Right lobe of liver (tissue), 4 donors: ENCODE results near the gene ADAMTS4.

Experiments used
- POLR2A ChIP-seq: fragments of 450-650 bp; IDR thresholded peaks from one replicate; pipeline ENCODE4 v1.6.1; 2017; ENCODE audit warnings: antibody characterized with exemption, mild to moderate bottlenecking
- TF ChIP-seq, protein P1 (sequence below), 4 donors: fragments of 200-600 bp in 3 of 4; fragments of 450-650 bp in 1 of 4; IDR thresholded peaks; one replicate each; pipeline versions ENCODE4 v1.5.1 to v1.8.0; 2016 to 2022; ENCODE audit warnings: antibody characterized with exemption in 4 of 4, mild to moderate bottlenecking in 2 of 4
- donor health status: DM: no; HTN: no; CAD: no.
- donor health status: DM: no; HTN: no; CAD: no.
- donor health status: DM: no; HTN: yes; CAD: no.

DNA sequence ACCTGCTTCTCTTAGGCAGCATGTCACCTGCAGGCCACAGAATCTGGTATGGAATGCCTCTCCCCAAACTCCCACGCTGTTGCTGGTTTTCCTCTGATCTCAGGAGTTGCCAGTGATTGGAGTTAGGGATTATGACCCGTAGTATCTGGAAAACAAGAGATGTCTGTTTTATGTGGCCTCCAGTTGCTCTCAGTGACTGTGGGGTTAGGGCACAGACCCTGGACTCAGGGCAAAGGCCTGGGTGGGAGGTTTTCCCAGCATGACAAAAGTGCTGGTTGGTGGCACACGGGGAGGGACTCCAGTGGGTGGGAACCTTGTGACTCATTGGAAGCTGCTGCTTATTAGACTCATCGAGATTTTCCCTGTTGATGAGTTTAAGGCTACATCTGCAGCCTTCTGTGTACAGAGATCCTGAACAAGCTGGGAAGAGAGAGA, 39.2 kb upstream of the ADAMTS4 start, which contains the start of gene NR1I3:
- TF ChIP-seq, protein P1, sequence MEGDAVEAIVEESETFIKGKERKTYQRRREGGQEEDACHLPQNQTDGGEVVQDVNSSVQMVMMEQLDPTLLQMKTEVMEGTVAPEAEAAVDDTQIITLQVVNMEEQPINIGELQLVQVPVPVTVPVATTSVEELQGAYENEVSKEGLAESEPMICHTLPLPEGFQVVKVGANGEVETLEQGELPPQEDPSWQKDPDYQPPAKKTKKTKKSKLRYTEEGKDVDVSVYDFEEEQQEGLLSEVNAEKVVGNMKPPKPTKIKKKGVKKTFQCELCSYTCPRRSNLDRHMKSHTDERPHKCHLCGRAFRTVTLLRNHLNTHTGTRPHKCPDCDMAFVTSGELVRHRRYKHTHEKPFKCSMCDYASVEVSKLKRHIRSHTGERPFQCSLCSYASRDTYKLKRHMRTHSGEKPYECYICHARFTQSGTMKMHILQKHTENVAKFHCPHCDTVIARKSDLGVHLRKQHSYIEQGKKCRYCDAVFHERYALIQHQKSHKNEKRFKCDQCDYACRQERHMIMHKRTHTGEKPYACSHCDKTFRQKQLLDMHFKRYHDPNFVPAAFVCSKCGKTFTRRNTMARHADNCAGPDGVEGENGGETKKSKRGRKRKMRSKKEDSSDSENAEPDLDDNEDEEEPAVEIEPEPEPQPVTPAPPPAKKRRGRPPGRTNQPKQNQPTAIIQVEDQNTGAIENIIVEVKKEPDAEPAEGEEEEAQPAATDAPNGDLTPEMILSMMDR (IDR thresholded peaks at IDR 0.05): no peak
- peak; percentile 79 for TF ChIP-seq POLR2A
